DND-41 (cell line): ENCODE measurements around the gene LACTBL1.

Experiments
- CTCF ChIP-seq: IDR thresholded peaks from 2 replicates; pipeline ENCODE4 v1.5.1; 2012; ENCODE audit warnings: borderline replicate concordance, low read length, moderate library complexity, mild to moderate bottlenecking; ENCODE audit not compliant: poor library complexity, severe bottlenecking; ENCODE audit errors: extremely low read depth
- EZH2 ChIP-seq: IDR thresholded peaks from 3 replicates; pipeline ENCODE4 v1.6.1; 2012; ENCODE audit warnings: borderline replicate concordance, low read depth, mild to moderate bottlenecking, moderate library complexity, low read length, inconsistent platforms; ENCODE audit not compliant: severe bottlenecking

- no peak for TF ChIP-seq CTCF
- no peak for TF ChIP-seq EZH2
Observed at GRCh38 chr1:22983944-22984343, 11.3 kb upstream of the LACTBL1 start.
